ENCODE data around the gene NUMB. TPM values are rescaled to one million over a fixed set of nuclear protein-coding genes. Genes with fewer than 3 reads are reported as not detected.

The NUMB gene
- total RNA-seq, 1 experiment from 2014 or later, result 22.2 TPM

GRCh38 chr14:73462048-73462715 lies 3.8 kb upstream of the NUMB start:
- no peak overlapping the region for H3K4me3 ChIP-seq (ENCODE audit: low read length)
- TF ChIP-seq EZH2 (IDR thresholded peaks at IDR 0.05; ENCODE audit: low read length, unreplicated experiment) (no peak), EZH2phosphoT487 (IDR thresholded peaks at IDR 0.05; ENCODE audit: borderline replicate concordance, low read length) (no peak), CTCF (conservative IDR thresholded peaks at IDR 0.05; ENCODE audit: low read depth, low read length) (no peak)
- no peak overlapping the region for H3K4me2 ChIP-seq (ENCODE audit: low read length)
- H3K27ac ChIP-seq (ENCODE audit: low read length), result no peak overlapping the region
- H3K9me3 ChIP-seq (ENCODE audit: low read length), result no peaks in the 10 kb centered on the region
- no peak for DNase-seq
- no peaks in the 10 kb centered on the region for H3K36me3 ChIP-seq (ENCODE audit: low read depth, low read length)
- intact Hi-C loops (cut with micrococcal nuclease), result no loop called here
- no peak overlapping the region for H2AFZ ChIP-seq (ENCODE audit: low read length)
- ChIA-PET CTCF (no interaction called here), POLR2A (ENCODE audit: unreplicated experiment) (no interaction called here)
- peaks cover 1% of the 10 kb centered on the region; the same call in 1 of the 2 replicates for H4K20me1 ChIP-seq (ENCODE audit: low read length)
- BruUV-seq (replicated peaks), result no TSS peak
- ATAC-seq, result no peak
- peaks cover 12% of the 10 kb centered on the region for H3K79me2 ChIP-seq (ENCODE audit: low read length)
- H3F3A ChIP-seq (ENCODE audit: low read length, unreplicated experiment), result no peaks in the 10 kb centered on the region
- H3K27me3 ChIP-seq (ENCODE audit: low read length), result no peaks in the 10 kb centered on the region
- no peak overlapping the region for H3K9ac ChIP-seq (ENCODE audit: low read length)
- peaks cover 42% of the 10 kb centered on the region for H3K4me1 ChIP-seq (ENCODE audit: insufficient read depth, low read length)
- H3K9me2 ChIP-seq (replicated peaks; ENCODE audit: low read length), result no peaks in the 10 kb centered on the region

GRCh38 chr14:73461478-73462047 lies 3.2 kb upstream of the NUMB start:
- DNase-seq, result no peak
- intact Hi-C loops (cut with micrococcal nuclease), result no loop called here
- no TSS peak for BruUV-seq (replicated peaks)
- H4K20me1 ChIP-seq (ENCODE audit: low read length), result peaks cover 7% of the 10 kb centered on the region
- no peaks in the 10 kb centered on the region for H3K9me2 ChIP-seq (replicated peaks; ENCODE audit: low read length)
- H3K4me1 ChIP-seq (ENCODE audit: insufficient read depth, low read length), result peaks cover 46% of the 10 kb centered on the region
- H3K79me2 ChIP-seq (ENCODE audit: low read length), result peaks cover 18% of the 10 kb centered on the region
- no peak for TF ChIP-seq EZH2 (IDR thresholded peaks at IDR 0.05; ENCODE audit: low read length, unreplicated experiment)
- TF ChIP-seq CTCF (conservative IDR thresholded peaks at IDR 0.05; ENCODE audit: low read depth, low read length), result no peak
- no peak for TF ChIP-seq EZH2phosphoT487 (IDR thresholded peaks at IDR 0.05; ENCODE audit: borderline replicate concordance, low read length)
- H3K9me3 ChIP-seq (ENCODE audit: low read length), result no peaks in the 10 kb centered on the region
- no peaks in the 10 kb centered on the region for H3K27me3 ChIP-seq (ENCODE audit: low read length)
- no peak overlapping the region for H3K4me3 ChIP-seq (ENCODE audit: low read length)
- ChIA-PET CTCF (no interaction called here), POLR2A (ENCODE audit: unreplicated experiment) (no interaction called here)
- H3K9ac ChIP-seq (ENCODE audit: low read length), result no peak overlapping the region
- H3K27ac ChIP-seq (ENCODE audit: low read length), result no peak overlapping the region
- no peaks in the 10 kb centered on the region for H3K36me3 ChIP-seq (ENCODE audit: low read depth, low read length)
- H3K4me2 ChIP-seq (ENCODE audit: low read length), result no peak overlapping the region
- no peaks in the 10 kb centered on the region for H3F3A ChIP-seq (ENCODE audit: low read length, unreplicated experiment)
- no peak for ATAC-seq
- no peak overlapping the region for H2AFZ ChIP-seq (ENCODE audit: low read length)

GRCh38 chr14:73460691-73461127 lies 2.4 kb upstream of the NUMB start:
- H3K9me3 ChIP-seq (ENCODE audit: low read length), result no peaks in the 10 kb centered on the region
- H3K4me1 ChIP-seq (ENCODE audit: insufficient read depth, low read length), result peaks cover 45% of the 10 kb centered on the region
- TF ChIP-seq EZH2phosphoT487 (IDR thresholded peaks at IDR 0.05; ENCODE audit: borderline replicate concordance, low read length), result no peak
- TF ChIP-seq CTCF (conservative IDR thresholded peaks at IDR 0.05; ENCODE audit: low read depth, low read length), result no peak
- H3K36me3 ChIP-seq (ENCODE audit: low read depth, low read length), result no peaks in the 10 kb centered on the region
- H3K4me3 ChIP-seq (ENCODE audit: low read length), result no peak overlapping the region
- DNase-seq (peak; percentile 61), ATAC-seq (no peak)
- BruUV-seq (replicated peaks), result no TSS peak
- no peaks in the 10 kb centered on the region for H3K27me3 ChIP-seq (ENCODE audit: low read length)
- intact Hi-C loops (cut with micrococcal nuclease), result no loop called here
- no peaks in the 10 kb centered on the region for H3K9me2 ChIP-seq (replicated peaks; ENCODE audit: low read length)
- no peak overlapping the region for H2AFZ ChIP-seq (ENCODE audit: low read length)
- H4K20me1 ChIP-seq (ENCODE audit: low read length), result peaks cover 9% of the 10 kb centered on the region
- POLR2A ChIA-PET (ENCODE audit: unreplicated experiment), result interaction anchor here (0.5 to 0.7 kb wide), 3 partner anchors 110 to 783 kb away, joined by 3 to 4 read pairs (median 3); no protein-coding TSS in a partner anchor
- CTCF ChIA-PET, result no interaction called here
- no peak overlapping the region for H3K27ac ChIP-seq (ENCODE audit: low read length)
- H3K9ac ChIP-seq (ENCODE audit: low read length), result no peak overlapping the region
- H3K4me2 ChIP-seq (ENCODE audit: low read length), result no peak overlapping the region
- no peaks in the 10 kb centered on the region for H3F3A ChIP-seq (ENCODE audit: low read length, unreplicated experiment)
- peaks cover 26% of the 10 kb centered on the region for H3K79me2 ChIP-seq (ENCODE audit: low read length)
